Amygdala (tissue), 56 donors: ENCODE data around the gene LST1.
"Not testable (repeated sequence)": the region's sequence is repeated elsewhere in the genome, so short reads cannot be mapped to it uniquely, and the experiment has no call there.

Experiments
- DNase-seq, 56 donors: peaks; one replicate each; lab custom pipeline; 2025; lab: John Stamatoyannopoulos, UW

LST1 gene

GRCh38 chr6:31579546-31580437 is 6.3 kb upstream of the LST1 start:
- no peak for DNase-seq

GRCh38 chr6:31580438-31580740 is 5.7 kb upstream of the LST1 start:
- DNase-seq: no peak

- DNase-seq: peak in 55 of 56 donors; percentile 18 to 91 (median 64)
Observed at GRCh38 chr6:31580807-31581433, 5.2 kb upstream of the LST1 start.

GRCh38 chr6:31581434-31582229 is 4.4 kb upstream of the LST1 start:
- peak in 6 of 56 donors; percentile 16 to 32 (median 25) for DNase-seq

- DNase-seq: peak in 1 of 56 donors; percentile 4
Observed at GRCh38 chr6:31582230-31582643, 3.8 kb upstream of the LST1 start, which contains the start of gene LTB. TSS of gene LTB (minus strand) at chr6:31582424. CDS start at chr6:31582417, 7 bp downstream.

- DNase-seq: no peak
Observed at GRCh38 chr6:31585491-31585890, 586 bp upstream of the LST1 start.

- peak in 14 of 56 donors; percentile 3 to 45 (median 26) for DNase-seq
Observed at GRCh38 chr6:31586599-31587281, 663 bp downstream of the LST1 start.

- no peak for DNase-seq
Observed at GRCh38 chr6:31587791-31588777, 2.0 kb downstream of the LST1 start.

- DNase-seq: no peak
Observed at GRCh38 chr6:31588871-31589650, 3.0 kb downstream of the LST1 start.

GRCh38 chr6:31590691-31591090 is 4.6 kb downstream of the LST1 start:
- not testable (repeated sequence) for DNase-seq

GRCh38 chr6:31592396-31592771 is 6.3 kb downstream of the LST1 start:
- no peak for DNase-seq

GRCh38 chr6:31597006-31597405 is 10.9 kb downstream of the LST1 start:
- no peak for DNase-seq

GRCh38 chr6:31607317-31607716 is 21.2 kb downstream of the LST1 start:
- DNase-seq: no peak

GRCh38 chr6:31609519-31610406 is 23.7 kb downstream of the LST1 start:
- DNase-seq: no peak

- no peak for DNase-seq
Observed at GRCh38 chr6:31610968-31611367, 24.9 kb downstream of the LST1 start.

GRCh38 chr6:31614075-31614619 is 28.1 kb downstream of the LST1 start:
- DNase-seq: peak in 2 of 56 donors; percentile 7 to 17
